HEK293 (cell line): ENCODE measurements around the gene SLC43A1.

Experiments
- GLIS2 ChIP-seq: fragments of 450-650 bp; formaldehyde crosslinking; IDR thresholded peaks from 2 replicates; pipeline ENCODE4 v1.5.1; 2016; ENCODE audit warnings: missing biosample characterization, missing genetic modification characterization
- HOXC10 ChIP-seq: sonication (generic); formaldehyde crosslinking; IDR thresholded peaks from 2 replicates; pipeline ENCODE4 v1.8.1; 2023; ENCODE audit warnings: mild to moderate bottlenecking, missing genetic modification reagents
- KLF16 ChIP-seq: fragments of 450-650 bp; formaldehyde crosslinking; IDR thresholded peaks from 2 replicates; pipeline ENCODE4 v1.5.1; 2017; ENCODE audit warnings: missing biosample characterization, missing genetic modification characterization
- KLF8 ChIP-seq: fragments of 450-650 bp; formaldehyde crosslinking; IDR thresholded peaks from 2 replicates; pipeline ENCODE4 v1.5.1; 2016; ENCODE audit warnings: missing biosample characterization, missing genetic modification characterization
- SALL2 ChIP-seq: fragments of 450-650 bp; formaldehyde crosslinking; IDR thresholded peaks from 2 replicates; pipeline ENCODE4 v1.5.0; 2017; ENCODE audit warnings: missing biosample characterization, mild to moderate bottlenecking, missing genetic modification characterization, borderline replicate concordance
- SCRT1 ChIP-seq: fragments of 450-650 bp; formaldehyde crosslinking; IDR thresholded peaks from 2 replicates; pipeline ENCODE4 v1.5.1; 2016; ENCODE audit warnings: missing biosample characterization, missing genetic modification characterization, borderline replicate concordance
- SP7 ChIP-seq: fragments of 450-650 bp; formaldehyde crosslinking; IDR thresholded peaks from 2 replicates; pipeline ENCODE4 v1.5.1; 2016; ENCODE audit warnings: missing biosample characterization, missing genetic modification characterization
- ZBTB20 ChIP-seq: fragments of 450-650 bp; formaldehyde crosslinking; IDR thresholded peaks from 2 replicates; pipeline ENCODE4 v1.5.1; 2016; ENCODE audit warnings: missing biosample characterization, missing genetic modification characterization
- ZBTB7A ChIP-seq: fragments of 450-650 bp; formaldehyde crosslinking; IDR thresholded peaks from 2 replicates; pipeline ENCODE4 v1.5.1; 2016; ENCODE audit warnings: low read depth, missing biosample characterization, missing genetic modification characterization
- ZFP41 ChIP-seq: fragments of 450-650 bp; formaldehyde crosslinking; IDR thresholded peaks from 2 replicates; pipeline ENCODE4 v1.5.1; 2016; ENCODE audit warnings: missing biosample characterization, missing genetic modification characterization, borderline replicate concordance
- ZNF138 ChIP-seq: fragments of 450-650 bp; formaldehyde crosslinking; IDR thresholded peaks from 2 replicates; pipeline ENCODE4 v1.5.1; 2016; ENCODE audit warnings: missing biosample characterization, missing genetic modification characterization, borderline replicate concordance
- ZNF157 ChIP-seq: fragments of 450-650 bp; formaldehyde crosslinking; IDR thresholded peaks from 2 replicates; pipeline ENCODE4 v1.5.1; 2016; ENCODE audit warnings: missing biosample characterization, missing genetic modification characterization
- ZNF175 ChIP-seq: fragments of 450-650 bp; formaldehyde crosslinking; IDR thresholded peaks from 2 replicates; pipeline ENCODE4 v1.5.1; 2016; ENCODE audit warnings: missing biosample characterization, missing genetic modification characterization
- ZNF211 ChIP-seq: fragments of 450-650 bp; formaldehyde crosslinking; IDR thresholded peaks from 2 replicates; pipeline ENCODE4 v1.5.1; 2016; ENCODE audit warnings: low read depth, missing biosample characterization, missing genetic modification characterization
- ZNF292 ChIP-seq: fragments of 450-650 bp; formaldehyde crosslinking; IDR thresholded peaks from 2 replicates; pipeline ENCODE4 v1.5.1; 2016; ENCODE audit warnings: low read depth, missing biosample characterization, missing genetic modification characterization, borderline replicate concordance
- ZNF341 ChIP-seq: fragments of 450-650 bp; formaldehyde crosslinking; IDR thresholded peaks from 2 replicates; pipeline ENCODE4; 2016; ENCODE audit warnings: low read depth, missing biosample characterization, missing genetic modification characterization
- ZNF398 ChIP-seq: fragments of 450-650 bp; formaldehyde crosslinking; IDR thresholded peaks from 2 replicates; pipeline ENCODE4 v1.5.1; 2017; ENCODE audit warnings: missing biosample characterization, missing genetic modification characterization
- ZNF704 ChIP-seq: fragments of 450-650 bp; formaldehyde crosslinking; IDR thresholded peaks from 2 replicates; pipeline ENCODE4 v1.5.1; 2016; ENCODE audit warnings: missing biosample characterization, missing genetic modification characterization
- ZNF768 ChIP-seq: fragments of 450-650 bp; formaldehyde crosslinking; IDR thresholded peaks from 2 replicates; pipeline ENCODE4 v1.5.1; 2018; ENCODE audit warnings: missing biosample characterization, mild to moderate bottlenecking, missing genetic modification characterization
- ZSCAN4 ChIP-seq: fragments of 450-650 bp; formaldehyde crosslinking; IDR thresholded peaks from 2 replicates; pipeline ENCODE4 v1.5.1; 2017; ENCODE audit warnings: missing biosample characterization, missing genetic modification characterization
- TF ChIP-seq, protein P1 (sequence below): fragments of 450-650 bp; formaldehyde crosslinking; IDR thresholded peaks from 2 replicates; pipeline ENCODE4 v1.5.1; 2016; ENCODE audit warnings: missing biosample characterization, missing genetic modification characterization
- TF ChIP-seq, protein P2 (sequence below): fragments of 450-650 bp; formaldehyde crosslinking; IDR thresholded peaks from 2 replicates; pipeline ENCODE4 v1.5.1; 2016; ENCODE audit warnings: missing biosample characterization, missing genetic modification characterization, low read depth

The SLC43A1 gene

DNA sequence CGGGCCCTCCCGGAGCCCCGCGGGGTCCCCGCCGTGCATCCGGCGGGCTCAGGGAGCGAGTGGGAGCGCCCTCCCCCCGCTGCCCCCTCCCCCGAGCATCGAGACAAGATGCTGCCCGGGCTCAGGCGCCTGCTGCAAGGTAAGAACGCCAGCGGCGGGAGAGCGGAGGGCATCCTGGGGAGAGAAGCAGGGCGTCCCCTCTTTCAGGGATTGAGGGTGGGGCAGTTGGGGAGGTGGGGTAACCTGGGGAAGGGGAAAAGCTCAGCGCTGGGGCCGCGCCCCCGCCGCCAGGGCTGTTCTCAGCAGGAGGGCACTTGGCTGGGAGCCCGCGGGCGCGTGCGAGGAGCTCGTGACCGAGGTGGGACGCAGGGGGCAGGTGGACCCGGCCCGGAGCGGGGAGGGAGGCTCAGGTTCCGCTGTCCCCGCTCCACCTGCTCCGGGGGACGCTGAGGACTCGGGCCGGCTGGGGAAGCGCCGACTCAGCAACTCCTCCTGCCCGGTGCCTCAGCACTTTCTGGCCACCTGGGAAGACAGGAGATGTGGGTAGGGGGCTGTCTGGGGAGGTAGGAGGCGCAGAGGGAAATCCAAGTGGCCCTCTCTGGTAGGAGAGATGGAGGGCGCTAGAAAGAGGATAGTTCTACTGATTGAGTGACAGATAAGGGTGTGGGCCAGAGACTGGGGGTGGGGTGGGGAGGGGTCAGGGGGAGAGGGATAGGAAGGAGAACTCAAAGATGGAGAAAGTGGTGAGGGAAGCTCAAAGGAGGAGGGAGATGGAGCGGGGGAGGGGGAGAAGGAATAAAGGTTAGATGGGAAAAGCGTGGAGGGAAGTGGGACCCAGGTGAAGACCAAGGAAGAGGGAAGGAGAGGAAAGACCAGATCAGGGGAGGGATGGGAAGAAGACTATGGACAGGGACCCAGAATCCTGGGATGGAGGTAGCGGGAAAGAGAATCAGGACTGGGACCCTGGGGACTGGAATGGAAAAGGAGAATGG is 54.4 kb downstream of the SLC43A1 start (continued):
- TF ChIP-seq, protein P1, sequence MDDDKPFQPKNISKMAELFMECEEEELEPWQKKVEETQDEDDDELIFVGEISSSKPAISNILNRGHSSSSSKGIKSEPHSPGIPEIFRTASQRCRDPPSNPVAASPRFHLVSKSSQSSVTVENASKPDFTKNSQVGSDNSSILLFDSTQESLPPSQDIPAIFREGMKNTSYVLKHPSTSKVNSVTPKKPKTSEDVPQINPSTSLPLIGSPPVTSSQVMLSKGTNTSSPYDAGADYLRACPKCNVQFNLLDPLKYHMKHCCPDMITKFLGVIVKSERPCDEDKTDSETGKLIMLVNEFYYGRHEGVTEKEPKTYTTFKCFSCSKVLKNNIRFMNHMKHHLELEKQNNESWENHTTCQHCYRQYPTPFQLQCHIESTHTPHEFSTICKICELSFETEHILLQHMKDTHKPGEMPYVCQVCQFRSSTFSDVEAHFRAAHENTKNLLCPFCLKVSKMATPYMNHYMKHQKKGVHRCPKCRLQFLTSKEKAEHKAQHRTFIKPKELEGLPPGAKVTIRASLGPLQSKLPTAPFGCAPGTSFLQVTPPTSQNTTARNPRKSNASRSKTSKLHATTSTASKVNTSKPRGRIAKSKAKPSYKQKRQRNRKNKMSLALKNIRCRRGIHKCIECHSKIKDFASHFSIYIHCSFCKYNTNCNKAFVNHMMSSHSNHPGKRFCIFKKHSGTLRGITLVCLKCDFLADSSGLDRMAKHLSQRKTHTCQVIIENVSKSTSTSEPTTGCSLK (tag by site-specific recombination): no peak
- TF ChIP-seq SCRT1 (tag by site-specific recombination) (no peak), ZNF292 (tag by site-specific recombination) (no peak), KLF8 (0 out of 2 replicates have a peak, but pooled peaks have one; percentile 12), HOXC10 (CRISPR knock-in tag) (no peak), SP7 (peak; percentile 34; the same call in 1 of the 2 replicates), ZFP41 (tag by site-specific recombination) (no peak), ZNF211 (tag by site-specific recombination) (no peak), ZSCAN4 (tag by site-specific recombination) (no peak), ZNF138 (no peak), ZNF768 (no peak), KLF16 (tag by site-specific recombination) (no peak), ZNF398 (peak; percentile 25), GLIS2 (tag by site-specific recombination) (peak; percentile 77), SALL2 (tag by site-specific recombination) (no peak), ZNF157 (tag by site-specific recombination) (no peak), ZNF175 (tag by site-specific recombination) (no peak), ZBTB7A (no peak), ZBTB20 (tag by site-specific recombination) (peak; percentile 39; the same call in 1 of the 2 replicates), ZNF341 (tag by site-specific recombination) (peak; percentile 60), ZNF704 (tag by site-specific recombination) (no peak)
- TF ChIP-seq, protein P2, sequence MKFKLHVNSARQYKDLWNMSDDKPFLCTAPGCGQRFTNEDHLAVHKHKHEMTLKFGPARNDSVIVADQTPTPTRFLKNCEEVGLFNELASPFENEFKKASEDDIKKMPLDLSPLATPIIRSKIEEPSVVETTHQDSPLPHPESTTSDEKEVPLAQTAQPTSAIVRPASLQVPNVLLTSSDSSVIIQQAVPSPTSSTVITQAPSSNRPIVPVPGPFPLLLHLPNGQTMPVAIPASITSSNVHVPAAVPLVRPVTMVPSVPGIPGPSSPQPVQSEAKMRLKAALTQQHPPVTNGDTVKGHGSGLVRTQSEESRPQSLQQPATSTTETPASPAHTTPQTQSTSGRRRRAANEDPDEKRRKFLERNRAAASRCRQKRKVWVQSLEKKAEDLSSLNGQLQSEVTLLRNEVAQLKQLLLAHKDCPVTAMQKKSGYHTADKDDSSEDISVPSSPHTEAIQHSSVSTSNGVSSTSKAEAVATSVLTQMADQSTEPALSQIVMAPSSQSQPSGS (tag by site-specific recombination): no peak
